ENCODE data around the gene SPATS2L.

DNA sequence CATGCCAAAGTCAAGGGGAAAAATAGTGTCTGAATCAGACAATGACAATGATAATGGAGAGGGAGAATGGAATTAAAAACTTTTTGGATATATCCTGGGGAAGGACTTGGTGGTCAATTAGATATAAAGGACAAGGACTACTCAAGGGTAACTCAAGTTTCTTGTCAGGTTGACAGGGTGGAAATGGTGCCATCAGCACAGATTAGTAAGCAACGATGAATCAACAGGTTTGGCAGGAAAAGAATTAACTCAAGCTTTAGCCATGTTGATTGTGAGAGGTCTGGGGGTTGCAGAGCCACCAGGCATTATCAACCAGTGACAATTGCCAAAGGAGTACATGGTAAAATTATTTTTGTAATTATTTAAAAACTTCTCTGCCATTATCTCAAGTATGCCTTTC lies 35.8 kb upstream of the SPATS2L start:
- TF ChIP-seq, protein P1, sequence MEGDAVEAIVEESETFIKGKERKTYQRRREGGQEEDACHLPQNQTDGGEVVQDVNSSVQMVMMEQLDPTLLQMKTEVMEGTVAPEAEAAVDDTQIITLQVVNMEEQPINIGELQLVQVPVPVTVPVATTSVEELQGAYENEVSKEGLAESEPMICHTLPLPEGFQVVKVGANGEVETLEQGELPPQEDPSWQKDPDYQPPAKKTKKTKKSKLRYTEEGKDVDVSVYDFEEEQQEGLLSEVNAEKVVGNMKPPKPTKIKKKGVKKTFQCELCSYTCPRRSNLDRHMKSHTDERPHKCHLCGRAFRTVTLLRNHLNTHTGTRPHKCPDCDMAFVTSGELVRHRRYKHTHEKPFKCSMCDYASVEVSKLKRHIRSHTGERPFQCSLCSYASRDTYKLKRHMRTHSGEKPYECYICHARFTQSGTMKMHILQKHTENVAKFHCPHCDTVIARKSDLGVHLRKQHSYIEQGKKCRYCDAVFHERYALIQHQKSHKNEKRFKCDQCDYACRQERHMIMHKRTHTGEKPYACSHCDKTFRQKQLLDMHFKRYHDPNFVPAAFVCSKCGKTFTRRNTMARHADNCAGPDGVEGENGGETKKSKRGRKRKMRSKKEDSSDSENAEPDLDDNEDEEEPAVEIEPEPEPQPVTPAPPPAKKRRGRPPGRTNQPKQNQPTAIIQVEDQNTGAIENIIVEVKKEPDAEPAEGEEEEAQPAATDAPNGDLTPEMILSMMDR (IDR thresholded peaks at IDR 0.05), result no peak
- no peak for TF ChIP-seq POLR2AphosphoS5 (IDR thresholded peaks at IDR 0.05)

All from esophagus muscularis mucosa (tissue), 3 donors.